Mucosa of stomach (tissue), 1 donor: ENCODE results near the gene PRLH.
"Not testable (repeated sequence)": the region's sequence is repeated elsewhere in the genome, so short reads cannot be mapped to it uniquely, and the experiment has no call there.

Experiments
- H3K27me3 ChIP-seq: one replicate; pipeline ENCODE4 v1.7.0; 2013; ENCODE audit warnings: mild to moderate bottlenecking, low read length; ENCODE audit not compliant: control insufficient read depth, insufficient read depth
- H3K36me3 ChIP-seq: one replicate; pipeline ENCODE4 v1.7.0; 2013; ENCODE audit warnings: low read length; ENCODE audit not compliant: control insufficient read depth, insufficient read depth
- H3K4me1 ChIP-seq: one replicate; pipeline ENCODE4 v1.7.0; 2013; ENCODE audit warnings: mild to moderate bottlenecking, low read length; ENCODE audit not compliant: control insufficient read depth, insufficient read depth
- H3K4me3 ChIP-seq: one replicate; pipeline ENCODE4 v1.7.0; 2013; ENCODE audit warnings: low read length
- H3K9ac ChIP-seq: one replicate; pipeline ENCODE4 v1.7.0; 2013; ENCODE audit warnings: mild to moderate bottlenecking, low read length, moderate library complexity
- H3K9me3 ChIP-seq: one replicate; pipeline ENCODE4 v1.7.0; 2013; ENCODE audit warnings: mild to moderate bottlenecking, low read length, moderate library complexity; ENCODE audit not compliant: control insufficient read depth
- donor health status: Pancreatic carcinoma.

Gene PRLH

DNA sequence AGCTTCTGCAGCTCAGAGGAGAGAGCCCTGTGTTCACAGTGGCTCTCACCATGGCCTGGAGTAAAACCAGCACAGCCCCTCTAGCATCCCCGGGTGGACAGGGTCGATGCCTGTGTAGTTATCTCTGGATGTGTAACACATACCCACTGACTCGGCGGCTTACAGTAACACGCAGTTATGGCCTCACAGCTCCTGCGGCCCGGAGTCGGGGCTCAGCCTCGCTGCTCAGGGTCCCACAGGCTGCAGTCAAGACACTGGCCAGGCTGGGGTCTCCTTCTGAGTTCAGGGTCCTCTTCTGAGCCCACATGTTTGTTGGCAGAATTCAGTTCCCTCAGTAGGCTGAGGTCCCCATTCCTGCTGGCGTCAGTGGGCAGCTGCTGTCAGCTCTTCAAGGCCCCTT lies 26.7 kb downstream of the PRLH start:
- no peak overlapping the region for H3K9ac ChIP-seq
- H3K4me3 ChIP-seq, result no peak overlapping the region
- H3K27me3 ChIP-seq, result no peaks in the 10 kb centered on the region
- no peaks in the 10 kb centered on the region for H3K36me3 ChIP-seq
- no peaks in the 10 kb centered on the region for H3K9me3 ChIP-seq
- peaks cover 25% of the 10 kb centered on the region for H3K4me1 ChIP-seq

- H3K27me3 ChIP-seq, result no peaks in the 10 kb centered on the region
- no peak overlapping the region for H3K4me3 ChIP-seq
- H3K4me1 ChIP-seq, result peaks cover 20% of the 10 kb centered on the region
- no peak overlapping the region for H3K9ac ChIP-seq
- H3K9me3 ChIP-seq, result no peaks in the 10 kb centered on the region
- H3K36me3 ChIP-seq, result no peaks in the 10 kb centered on the region
These were observed 27.4 kb downstream of the PRLH start for GRCh38 chr2:237593596-237594320.

- Histone ChIP-seq H3K9ac (no peak overlapping the region), H3K4me3 (no peak overlapping the region), H3K27me3 (no peaks in the 10 kb centered on the region), H3K4me1 (peaks cover 20% of the 10 kb centered on the region), H3K9me3 (no peaks in the 10 kb centered on the region), H3K36me3 (no peaks in the 10 kb centered on the region)
These were observed 28.1 kb downstream of the PRLH start for GRCh38 chr2:237594514-237594871.

DNA sequence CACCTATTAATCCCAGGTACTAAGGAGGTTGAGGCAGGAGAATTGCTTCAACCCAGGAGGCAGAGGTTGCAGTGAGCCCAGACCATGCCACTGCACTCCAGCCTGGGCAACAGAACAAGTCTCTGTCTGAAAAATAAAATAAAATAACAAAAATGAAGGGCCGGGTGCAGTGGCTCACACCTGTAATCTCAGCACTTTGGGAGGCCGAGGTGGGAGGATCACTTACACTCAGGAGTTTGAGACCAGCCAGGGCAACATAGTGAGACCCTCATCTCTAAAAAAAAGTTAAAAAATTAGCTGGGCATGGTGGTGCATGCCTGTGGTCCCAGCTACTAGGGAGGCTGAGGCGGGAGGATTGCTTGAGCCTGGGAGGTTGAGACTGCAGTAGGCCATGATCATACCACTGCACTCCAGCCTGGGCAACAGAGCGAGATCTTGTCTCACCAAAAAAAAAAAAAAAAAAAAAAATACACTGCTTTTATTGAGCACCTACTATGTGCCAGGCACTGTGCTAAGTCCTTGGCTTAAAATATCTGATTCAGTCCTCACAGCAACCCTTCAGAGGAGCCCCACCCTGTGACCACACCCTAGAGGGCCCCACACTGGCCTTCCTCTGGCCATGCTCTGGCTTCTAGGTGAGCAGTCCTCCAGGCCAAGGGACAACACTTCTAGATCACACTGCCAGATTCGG lies 29.6 kb downstream of the PRLH start:
- H3K4me3 ChIP-seq, H3K9ac ChIP-seq, H3K36me3 ChIP-seq, H3K9me3 ChIP-seq, H3K27me3 ChIP-seq: not testable (repeated sequence)
- peaks cover 29% of the 10 kb centered on the region for H3K4me1 ChIP-seq

- Histone ChIP-seq H3K36me3 (no peaks in the 10 kb centered on the region), H3K27me3 (no peaks in the 10 kb centered on the region), H3K9ac (no peak overlapping the region), H3K9me3 (no peaks in the 10 kb centered on the region), H3K4me1 (peaks cover 24% of the 10 kb centered on the region), H3K4me3 (no peak overlapping the region)
These were observed 30.3 kb downstream of the PRLH start for GRCh38 chr2:237596520-237597195.

GRCh38 chr2:237597196-237598145 lies 31.1 kb downstream of the PRLH start:
- Histone ChIP-seq H3K9ac (no peak overlapping the region), H3K4me3 (no peak overlapping the region), H3K36me3 (no peaks in the 10 kb centered on the region), H3K27me3 (no peaks in the 10 kb centered on the region), H3K9me3 (no peaks in the 10 kb centered on the region), H3K4me1 (peaks cover 24% of the 10 kb centered on the region)

DNA sequence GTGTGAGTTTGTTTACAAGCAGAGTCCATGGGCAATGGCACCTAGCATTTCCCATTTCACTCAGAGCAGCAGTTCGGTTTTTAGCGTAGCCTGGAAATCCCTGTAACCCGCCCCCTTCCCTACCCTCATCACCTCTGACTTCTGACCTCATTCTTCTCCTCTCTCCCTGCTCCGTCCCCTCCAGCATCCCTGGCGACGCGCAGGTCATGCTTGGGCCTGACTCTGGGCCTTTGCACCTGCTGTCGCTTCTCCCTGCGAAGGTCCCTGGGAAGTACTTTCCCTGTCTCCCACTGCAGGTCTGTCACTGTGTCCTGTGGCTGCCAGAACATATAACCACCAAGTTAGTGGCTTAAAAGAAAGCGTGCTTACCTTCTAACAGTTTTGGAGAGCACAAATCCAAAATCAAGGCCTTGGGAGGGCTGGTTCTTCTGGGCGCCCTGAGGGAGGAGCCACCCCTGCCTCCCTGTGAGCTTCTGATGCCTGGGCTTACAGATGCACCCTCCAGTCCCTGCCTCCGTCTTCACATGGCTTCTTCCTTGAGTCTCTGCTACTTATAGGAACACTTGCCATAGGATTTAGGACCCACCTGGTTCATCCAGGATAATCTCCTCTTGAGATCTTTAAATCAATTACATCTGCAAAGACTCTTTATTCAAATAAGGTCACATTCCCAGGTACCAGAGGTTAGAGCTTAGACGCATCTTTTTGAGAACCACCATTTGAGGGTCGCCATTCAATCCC lies 32.3 kb downstream of the PRLH start:
- Histone ChIP-seq H3K4me3 (no peak overlapping the region), H3K4me1 (peaks cover 24% of the 10 kb centered on the region), H3K27me3 (no peaks in the 10 kb centered on the region), H3K9ac (no peak overlapping the region), H3K9me3 (no peaks in the 10 kb centered on the region), H3K36me3 (no peaks in the 10 kb centered on the region)

DNA sequence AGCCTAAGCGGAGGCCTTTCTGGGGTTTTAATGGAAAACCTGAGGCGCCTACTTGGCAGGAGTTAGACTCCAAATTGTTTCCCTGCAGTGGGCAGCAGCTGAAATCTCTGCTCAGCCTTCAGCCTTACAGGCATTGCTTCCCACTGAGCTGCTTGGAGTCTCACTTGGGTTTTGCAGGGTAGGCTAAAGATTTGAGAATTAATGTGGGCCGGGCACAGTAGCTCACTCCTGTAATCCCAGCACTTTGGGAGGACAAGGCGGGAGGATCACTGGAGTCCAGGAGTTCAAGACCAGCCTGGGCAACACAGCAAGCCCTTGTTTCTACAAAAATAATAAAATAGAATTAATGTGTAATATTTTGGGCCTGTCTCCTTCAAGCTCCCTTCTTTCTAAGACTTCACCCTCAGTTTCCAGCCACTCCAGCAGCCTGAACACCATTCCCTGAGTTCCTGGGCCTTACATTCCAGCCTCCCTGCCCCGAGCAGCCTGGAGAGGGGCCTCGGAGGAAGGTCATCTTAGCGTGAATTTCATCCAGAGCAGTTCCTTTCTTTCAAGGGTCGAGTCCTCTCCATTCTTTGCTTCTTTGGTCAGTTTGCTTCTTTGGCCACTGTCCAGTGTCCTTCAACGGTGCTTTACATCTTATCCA lies 33.2 kb downstream of the PRLH start:
- Histone ChIP-seq H3K4me1 (peaks cover 25% of the 10 kb centered on the region), H3K36me3 (no peaks in the 10 kb centered on the region), H3K4me3 (no peak overlapping the region), H3K9ac (peak overlapping the region; percentile 1), H3K9me3 (no peaks in the 10 kb centered on the region), H3K27me3 (no peaks in the 10 kb centered on the region)

DNA sequence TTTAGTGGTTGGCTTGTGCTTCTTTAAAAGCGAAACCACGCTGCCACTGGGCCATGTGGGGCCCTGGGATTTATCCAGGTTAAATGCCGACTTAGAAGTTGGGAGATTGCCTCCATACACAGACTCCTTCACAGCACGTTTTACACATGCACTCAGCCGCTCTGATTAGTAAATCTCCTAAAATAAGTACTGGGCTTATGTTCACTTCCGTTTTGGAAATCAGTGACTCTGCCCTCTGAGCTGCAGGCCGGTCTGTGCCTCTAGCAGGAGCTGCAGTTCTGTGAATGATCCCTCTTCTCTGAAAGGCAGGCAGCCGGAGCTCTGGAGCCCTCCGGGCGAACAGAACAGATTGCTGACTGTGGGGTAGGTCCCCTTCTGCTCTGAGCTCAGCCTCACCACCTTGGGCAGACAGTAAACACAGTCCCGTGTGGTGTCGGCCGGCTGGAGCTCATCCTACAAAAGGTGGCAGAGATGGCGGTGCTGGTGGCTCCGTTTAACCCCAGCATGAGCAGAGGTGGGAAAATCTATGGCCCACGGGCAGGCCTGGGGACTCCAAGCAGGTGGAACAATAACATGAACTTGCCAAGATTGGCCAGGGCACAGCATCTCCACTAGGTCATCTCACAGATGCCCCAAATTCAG lies 34.0 kb downstream of the PRLH start:
- H3K9ac ChIP-seq, result peak overlapping the region; percentile 1

DNA sequence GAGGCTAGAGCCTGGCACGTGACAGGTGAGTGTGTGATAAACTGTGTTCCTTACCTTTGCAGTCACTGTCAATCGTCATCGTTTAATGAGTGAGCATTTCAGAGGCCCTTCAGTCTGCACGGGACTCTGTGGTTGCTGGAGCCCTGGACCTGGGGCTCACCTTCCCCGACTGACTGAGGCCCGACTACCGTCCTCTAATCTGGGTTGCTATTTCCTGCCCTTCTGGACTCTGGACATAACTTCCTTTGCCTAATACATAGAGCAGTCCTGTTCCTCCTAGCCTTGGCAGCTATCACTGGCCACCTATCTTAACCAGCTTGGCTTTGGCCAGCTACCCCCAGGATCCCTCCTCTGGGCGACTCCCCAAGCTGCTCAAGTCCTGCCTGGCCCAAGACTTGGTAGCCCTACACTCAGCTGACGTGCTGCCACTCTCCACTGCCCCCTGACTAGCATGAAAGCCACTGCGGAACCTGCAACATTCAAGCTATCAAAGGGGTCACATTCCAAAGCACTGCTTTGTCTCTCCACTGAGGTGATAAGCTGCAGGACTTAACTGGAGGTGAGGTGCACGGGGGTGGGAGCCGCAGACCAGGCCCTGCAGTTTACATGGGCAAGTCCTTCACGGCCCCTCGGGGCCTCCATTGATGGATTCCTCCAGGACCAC lies 35.2 kb downstream of the PRLH start:
- no peaks in the 10 kb centered on the region for H3K9me3 ChIP-seq
- peaks cover 15% of the 10 kb centered on the region for H3K4me1 ChIP-seq
- H3K36me3 ChIP-seq, result no peaks in the 10 kb centered on the region
- no peak overlapping the region for H3K9ac ChIP-seq
- H3K4me3 ChIP-seq, result no peak overlapping the region
- no peaks in the 10 kb centered on the region for H3K27me3 ChIP-seq

More for the DNA sequence above, 34.0 kb downstream of the PRLH start:
- Histone ChIP-seq H3K9me3 (no peaks in the 10 kb centered on the region), H3K4me3 (no peak overlapping the region), H3K4me1 (peaks cover 17% of the 10 kb centered on the region), H3K27me3 (no peaks in the 10 kb centered on the region), H3K36me3 (no peaks in the 10 kb centered on the region)
